Activated T-cell treated with anti-CD3 and anti-CD28 coated beads, Interleukin-2, amount 50 U/mL, for 4 hours (primary cell): ENCODE results near the gene INO80D. TPM values are rescaled to one million over a fixed set of nuclear protein-coding genes. Genes with fewer than 3 reads are reported as not detected.
"Not testable (repeated sequence)": the region's sequence is repeated elsewhere in the genome, so short reads cannot be mapped to it uniquely, and the experiment has no call there.

ENCODE experiments used
- ATAC-seq, 2 donors: fragments of 200-7000 bp; cut with Tn5 transposase; one replicate each; pipeline ENCODE4 v1.10.0; 2021
- DNase-seq: peaks from one replicate; pipeline ENCODE4 v3.0.0-alpha.2; 2020
- H3K27me3 Mint-ChIP-seq: one replicate; pipeline ENCODE4 v1.8.0; 2021; ENCODE audit warnings: low read depth, mixed read lengths
- H3K36me3 Mint-ChIP-seq: one replicate; pipeline ENCODE4 v1.8.0; 2022; ENCODE audit warnings: mixed read lengths; ENCODE audit not compliant: insufficient read depth
- H3K4me1 Mint-ChIP-seq: one replicate; pipeline ENCODE4 v1.8.0; 2021; ENCODE audit warnings: low read depth, mixed read lengths
- H3K4me3 Mint-ChIP-seq: one replicate; pipeline ENCODE4 v1.8.0; 2021; ENCODE audit warnings: mild to moderate bottlenecking, moderate library complexity, mixed read lengths
- H3K9me3 Mint-ChIP-seq: one replicate; pipeline ENCODE4 v1.8.0; 2021; ENCODE audit warnings: mixed read lengths
- total RNA-seq, 3 donors: library from RNA; stranded (reverse); gene quantifications; one replicate each; pipeline ENCODE4 v1.2.1, GENCODE V29; 2021

Gene INO80D
- total RNA-seq, 3 donors from 2014 or later: 20.6 to 22.3 (median 21.4) TPM

DNA sequence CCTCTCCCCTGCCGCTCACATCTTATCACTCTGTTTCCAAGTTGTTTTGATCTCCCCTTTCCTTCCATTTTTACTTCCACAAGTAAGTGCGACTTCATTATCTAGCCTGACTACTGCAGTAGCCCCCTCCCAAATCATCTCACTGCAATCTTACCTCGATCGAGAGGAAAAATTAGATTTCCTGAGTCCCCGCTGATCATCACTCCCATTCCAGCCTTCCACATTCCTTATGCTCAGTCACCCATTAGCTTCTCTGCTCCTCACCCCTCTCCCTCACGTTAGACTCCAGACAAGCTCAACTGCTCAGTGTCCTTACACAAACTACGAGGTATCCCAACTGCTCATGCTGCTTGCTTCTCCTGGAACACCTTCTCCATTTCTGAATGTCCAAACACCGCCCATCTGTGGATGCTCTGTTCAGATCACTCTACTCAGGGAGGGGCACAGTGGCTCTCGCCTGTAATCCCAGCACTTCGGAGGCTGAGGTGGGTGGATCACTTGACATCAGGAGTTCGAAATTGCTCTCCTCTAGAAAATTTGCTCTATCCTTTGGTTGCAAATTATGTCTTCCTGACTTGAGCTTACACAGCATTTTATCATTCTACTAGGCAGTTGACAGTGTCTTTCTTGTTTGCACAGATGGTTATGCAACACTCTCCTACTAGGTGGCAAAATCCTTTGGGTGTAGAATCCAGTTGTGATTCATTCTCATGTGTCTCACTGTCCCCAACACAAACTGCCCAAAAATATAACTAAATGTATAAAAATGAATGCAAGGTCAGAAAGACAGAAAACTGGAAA, 96.5 kb downstream of the INO80D start:
- Mint-ChIP-seq H3K9me3 (no peaks in the 10 kb centered on the region), H3K4me3 (no peak overlapping the region), H3K4me1 (no peaks in the 10 kb centered on the region), H3K36me3 (peaks cover 12% of the 10 kb centered on the region), H3K27me3 (no peaks in the 10 kb centered on the region)
- no peak for ATAC-seq
- DNase-seq: no peak

DNA sequence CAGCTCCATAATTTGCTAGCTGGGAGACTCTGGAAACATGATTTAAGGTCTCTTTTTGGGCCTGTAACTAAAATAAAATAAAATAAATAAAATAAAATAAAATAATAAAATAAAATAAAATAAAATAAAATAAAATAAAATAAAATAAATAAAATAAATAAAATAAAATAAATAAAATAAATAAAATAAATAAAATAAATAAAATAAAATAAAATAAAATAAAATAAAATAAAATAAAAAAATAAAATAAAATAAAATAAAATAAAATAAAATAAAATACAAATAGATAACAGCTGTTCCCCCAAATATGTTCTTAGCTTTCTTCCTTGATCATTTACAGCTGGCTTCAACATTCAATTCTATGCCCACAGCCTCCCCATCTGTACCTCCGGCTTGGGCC, 97.3 kb downstream of the INO80D start:
- not testable (repeated sequence) for H3K36me3 Mint-ChIP-seq, H3K9me3 Mint-ChIP-seq, ATAC-seq, H3K4me3 Mint-ChIP-seq, H3K27me3 Mint-ChIP-seq, H3K4me1 Mint-ChIP-seq, DNase-seq

DNA sequence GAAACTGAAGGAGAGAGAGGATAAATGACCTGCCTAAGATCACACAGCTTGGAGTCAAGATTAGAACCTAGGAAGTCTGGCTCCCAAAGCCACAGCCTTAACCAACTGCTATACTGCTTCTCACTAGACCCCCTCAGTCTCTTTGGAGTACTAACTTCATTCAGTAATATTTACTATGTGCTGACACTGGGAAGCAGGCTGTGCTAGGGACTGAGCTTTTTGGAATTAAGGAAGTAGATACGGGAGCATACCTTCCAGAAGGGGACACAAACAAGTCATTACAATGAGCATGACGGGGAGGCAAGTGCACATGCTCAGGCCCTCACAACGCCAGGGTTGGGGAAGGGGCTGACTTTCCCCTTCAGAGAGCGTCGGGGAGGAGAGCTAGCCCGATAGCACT, 97.7 kb downstream of the INO80D start:
- Mint-ChIP-seq H3K9me3 (no peaks in the 10 kb centered on the region), H3K4me1 (no peaks in the 10 kb centered on the region), H3K4me3 (no peak overlapping the region), H3K27me3 (no peaks in the 10 kb centered on the region), H3K36me3 (peaks cover 7% of the 10 kb centered on the region)
- DNase-seq: no peak
- no peak for ATAC-seq

DNA sequence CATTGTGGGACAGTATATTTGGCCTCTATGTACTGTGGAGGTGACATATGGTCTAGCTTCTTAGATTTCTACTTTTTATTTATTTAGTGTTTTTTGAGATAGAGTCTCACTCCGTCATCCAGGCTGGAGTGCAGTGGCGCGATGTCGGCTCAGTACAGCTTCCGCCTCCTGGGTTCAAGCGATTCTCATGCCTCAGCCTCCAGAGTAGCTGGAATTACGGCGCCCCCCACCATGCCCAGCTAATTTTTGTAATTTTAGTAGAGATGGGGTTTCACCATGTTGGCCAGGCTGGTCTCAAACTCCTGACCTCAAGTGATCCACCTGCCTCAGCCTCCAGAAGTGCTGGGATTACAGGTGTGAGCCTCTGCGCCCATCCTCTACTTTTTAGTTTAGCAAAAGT, 99.6 kb downstream of the INO80D start:
- not testable (repeated sequence) for H3K4me3 Mint-ChIP-seq, H3K36me3 Mint-ChIP-seq, H3K4me1 Mint-ChIP-seq, H3K27me3 Mint-ChIP-seq, H3K9me3 Mint-ChIP-seq, ATAC-seq, DNase-seq

DNA sequence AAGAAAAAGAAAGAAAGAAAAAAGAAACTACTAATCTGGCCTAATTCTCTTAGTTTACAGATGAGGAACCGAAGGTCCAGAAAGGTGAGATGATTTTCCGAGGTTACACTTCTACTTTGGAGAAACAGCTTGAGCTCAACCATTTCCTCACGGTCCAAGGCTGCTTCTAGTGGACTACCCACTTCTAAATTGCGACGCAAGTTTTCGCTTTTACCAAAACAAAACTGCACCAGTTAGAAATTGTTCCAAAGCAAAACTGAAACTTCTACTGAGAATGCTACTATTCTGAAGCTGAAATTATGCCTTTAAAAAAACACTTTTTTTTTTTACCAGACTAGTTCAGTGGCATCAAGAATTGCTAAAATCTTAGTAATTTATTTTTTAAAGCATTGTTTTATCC, 101.6 kb downstream of the INO80D start:
- no peak for DNase-seq
- ATAC-seq: no peak
- Mint-ChIP-seq H3K9me3 (no peaks in the 10 kb centered on the region), H3K4me3 (no peak overlapping the region), H3K27me3 (no peaks in the 10 kb centered on the region), H3K4me1 (no peaks in the 10 kb centered on the region), H3K36me3 (no peaks in the 10 kb centered on the region)

DNA sequence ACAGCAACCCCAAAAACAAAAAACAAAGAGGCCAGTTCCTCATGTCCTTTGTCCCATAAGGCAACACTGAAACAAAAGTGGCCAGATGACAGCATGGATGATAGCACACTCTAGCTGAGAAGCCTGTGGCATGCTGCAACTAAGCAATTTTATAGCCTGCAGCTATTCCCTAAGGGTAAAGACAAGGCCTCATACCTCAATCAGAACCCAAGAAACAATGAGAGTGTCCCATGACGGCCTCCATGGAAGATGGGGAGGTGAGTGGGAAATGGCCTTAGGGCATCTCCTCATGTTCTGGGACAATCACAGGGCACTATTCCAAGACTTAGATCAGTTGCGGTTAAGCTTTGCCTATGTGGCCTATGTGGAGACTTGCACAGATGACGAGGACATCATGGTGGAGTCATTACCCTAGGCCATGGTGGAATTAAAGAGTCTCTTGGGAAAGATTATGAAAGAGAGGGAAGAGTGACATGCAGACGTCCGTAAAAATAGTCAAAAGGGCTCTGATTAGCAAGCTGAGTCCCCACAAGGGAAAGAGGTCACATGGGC, 103.1 kb downstream of the INO80D start:
- Mint-ChIP-seq H3K27me3 (no peaks in the 10 kb centered on the region), H3K36me3 (no peaks in the 10 kb centered on the region), H3K4me3 (no peak overlapping the region), H3K9me3 (peaks cover 3% of the 10 kb centered on the region), H3K4me1 (no peaks in the 10 kb centered on the region)
- DNase-seq: no peak
- ATAC-seq: no peak

DNA sequence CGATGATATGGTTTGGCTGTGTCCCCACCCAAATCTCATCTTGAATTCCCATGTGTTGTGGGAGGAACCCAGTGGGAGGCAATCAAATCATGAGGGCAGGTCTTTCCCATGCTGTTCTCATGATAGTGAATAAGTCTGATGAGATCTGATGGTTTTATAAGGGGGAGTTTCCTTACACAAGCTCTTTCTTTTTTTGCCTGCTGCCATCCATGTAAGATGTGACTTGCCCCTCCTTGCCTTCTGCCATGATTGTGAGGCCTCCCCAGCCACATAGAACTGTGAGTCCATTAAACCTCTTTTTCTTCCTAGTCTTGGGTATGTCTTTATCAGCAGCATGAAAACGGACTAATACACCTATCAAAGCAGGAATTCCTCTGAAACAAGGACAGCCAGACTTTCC, 107.2 kb downstream of the INO80D start:
- not testable (repeated sequence) for ATAC-seq, DNase-seq, H3K4me3 Mint-ChIP-seq, H3K36me3 Mint-ChIP-seq, H3K9me3 Mint-ChIP-seq, H3K4me1 Mint-ChIP-seq, H3K27me3 Mint-ChIP-seq

DNA sequence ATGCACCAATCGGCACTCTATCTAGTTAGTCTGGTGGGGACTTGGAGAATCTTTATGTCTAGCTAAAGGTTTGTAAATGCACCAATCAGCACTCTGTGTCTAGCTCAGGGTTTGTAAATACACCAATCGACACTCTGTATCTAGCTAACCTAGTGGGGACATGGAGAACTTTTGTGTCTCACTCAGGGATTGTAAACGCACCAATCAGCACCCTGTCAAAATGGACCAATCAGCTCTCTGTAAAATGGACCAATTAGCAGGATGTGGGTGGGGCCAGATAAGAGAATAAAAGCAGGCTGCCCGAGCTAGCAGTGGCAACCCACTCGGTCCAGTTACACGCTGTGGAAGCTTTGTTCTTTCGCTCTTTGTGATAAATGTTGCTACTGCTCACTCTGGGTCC, 108.3 kb downstream of the INO80D start:
- not testable (repeated sequence) for DNase-seq, ATAC-seq, H3K9me3 Mint-ChIP-seq, H3K36me3 Mint-ChIP-seq, H3K4me1 Mint-ChIP-seq, H3K4me3 Mint-ChIP-seq, H3K27me3 Mint-ChIP-seq

DNA sequence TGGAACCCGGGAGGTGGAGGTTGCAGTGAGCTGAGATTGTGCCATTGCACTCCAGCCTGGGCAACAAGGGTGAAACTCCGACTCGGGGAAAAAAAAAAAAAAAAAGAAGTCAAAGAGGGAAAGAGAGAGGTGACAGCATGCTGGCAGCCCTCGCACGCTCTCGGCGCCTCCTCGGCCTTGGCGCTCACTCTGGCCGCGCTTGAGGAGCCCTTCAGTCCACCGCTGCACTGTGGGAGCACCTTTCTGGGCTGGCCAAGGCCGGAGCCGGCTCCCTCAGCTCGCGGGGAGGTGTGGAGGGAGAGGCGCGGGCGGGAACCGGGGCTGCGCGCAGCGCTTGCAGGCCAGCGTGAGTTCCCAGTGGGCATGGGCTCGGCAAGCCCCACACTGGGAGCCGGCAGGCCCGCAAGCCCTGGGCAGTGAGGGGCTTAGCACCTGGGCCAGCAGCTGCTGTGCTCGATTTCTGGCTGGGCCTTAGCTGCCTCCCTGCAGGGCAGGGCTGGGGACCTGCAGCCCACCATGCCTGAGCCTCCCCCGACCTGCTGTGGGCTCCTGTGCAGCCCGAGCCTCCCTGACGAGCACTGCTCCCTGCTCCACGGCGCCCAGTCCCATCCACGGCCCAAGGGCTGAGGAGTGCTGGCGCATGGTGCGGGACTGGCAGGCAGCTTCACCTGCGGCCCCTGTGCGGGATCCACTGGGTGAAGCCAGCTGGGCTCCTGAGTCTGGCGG, 108.9 kb downstream of the INO80D start:
- DNase-seq, H3K9me3 Mint-ChIP-seq, ATAC-seq, H3K27me3 Mint-ChIP-seq, H3K4me3 Mint-ChIP-seq, H3K36me3 Mint-ChIP-seq, H3K4me1 Mint-ChIP-seq: not testable (repeated sequence)

DNA sequence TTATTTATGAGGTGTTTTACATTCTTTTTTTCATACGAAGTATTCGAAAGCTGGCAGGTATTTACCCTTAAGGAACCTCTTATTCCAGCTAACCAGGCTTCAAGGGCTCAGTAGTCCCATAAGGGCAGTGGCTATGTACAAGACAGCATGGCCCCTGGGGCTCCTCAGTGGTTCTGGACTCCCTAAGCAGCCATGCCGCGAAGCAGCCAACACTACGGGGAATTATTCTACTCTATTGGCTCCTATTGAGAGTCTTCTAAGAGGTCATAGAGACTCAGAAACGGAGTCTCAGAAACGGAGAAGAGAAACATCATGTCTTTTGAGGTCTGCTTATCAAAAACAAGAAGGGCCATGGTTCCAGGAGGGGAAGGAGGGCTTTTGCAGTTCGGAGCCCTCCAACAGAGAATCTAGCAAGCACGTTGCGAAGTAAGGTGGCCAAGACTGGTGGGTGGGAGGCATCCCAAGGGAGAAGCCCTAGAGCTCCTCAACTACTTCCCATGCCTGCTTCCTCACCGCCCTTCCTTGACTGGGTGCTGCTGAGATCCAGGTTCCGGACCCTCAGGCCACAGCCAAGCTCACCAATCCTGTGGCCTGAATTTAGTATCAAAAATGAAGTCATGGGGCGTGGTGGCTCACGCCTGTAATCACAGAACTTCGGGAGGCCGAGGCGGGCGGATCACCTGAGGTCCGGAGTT, 109.7 kb downstream of the INO80D start:
- DNase-seq: no peak
- H3K27me3 Mint-ChIP-seq: peaks cover 2% of the 10 kb centered on the region
- no peaks in the 10 kb centered on the region for H3K4me1 Mint-ChIP-seq
- no peak for ATAC-seq
- H3K9me3 Mint-ChIP-seq: peaks cover 3% of the 10 kb centered on the region
- no peaks in the 10 kb centered on the region for H3K36me3 Mint-ChIP-seq
- no peak overlapping the region for H3K4me3 Mint-ChIP-seq

DNA sequence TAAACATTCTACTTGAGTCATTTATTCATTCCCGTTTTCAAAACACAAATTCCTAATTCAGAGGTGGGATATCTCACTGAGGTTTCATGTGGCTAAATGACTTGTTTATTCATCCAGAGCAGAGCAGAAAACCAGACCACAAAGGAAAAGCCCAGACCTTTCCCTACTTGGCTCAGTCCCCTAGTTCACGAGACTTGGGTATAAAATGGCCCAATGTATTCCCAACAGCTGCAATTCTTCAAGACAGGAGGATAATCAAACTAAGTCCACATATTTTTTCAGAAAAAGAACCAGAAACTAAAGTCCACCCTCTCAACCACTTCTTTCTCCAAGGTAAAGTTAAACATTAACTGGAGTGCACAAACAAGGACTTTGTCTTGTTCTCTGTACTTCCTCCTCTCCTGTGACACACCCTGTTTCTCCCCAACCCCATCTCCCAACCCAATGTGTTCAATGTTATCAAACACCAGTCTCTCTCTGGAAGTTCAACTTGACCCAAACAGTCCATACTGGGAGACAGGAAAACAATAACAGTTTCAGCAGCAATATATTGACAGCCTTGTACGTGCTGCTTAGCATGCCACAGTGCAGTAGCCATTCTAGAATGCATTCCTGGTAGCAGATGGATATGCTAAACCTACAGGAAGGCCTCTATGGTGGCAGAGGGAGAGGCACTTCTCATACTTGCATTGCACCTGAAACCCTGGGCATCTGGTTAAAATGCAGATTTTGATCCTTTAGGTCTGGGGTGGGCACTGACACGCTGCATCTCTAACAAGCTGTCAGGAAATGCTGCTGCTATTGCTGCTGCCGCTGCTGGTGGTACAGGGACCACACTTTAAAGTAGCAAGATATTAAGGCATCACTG, 110.7 kb downstream of the INO80D start:
- no peaks in the 10 kb centered on the region for H3K4me1 Mint-ChIP-seq
- H3K36me3 Mint-ChIP-seq: no peaks in the 10 kb centered on the region
- ATAC-seq: no peak
- peaks cover 3% of the 10 kb centered on the region for H3K9me3 Mint-ChIP-seq
- peaks cover 2% of the 10 kb centered on the region for H3K27me3 Mint-ChIP-seq
- H3K4me3 Mint-ChIP-seq: no peak overlapping the region
- no peak for DNase-seq

DNA sequence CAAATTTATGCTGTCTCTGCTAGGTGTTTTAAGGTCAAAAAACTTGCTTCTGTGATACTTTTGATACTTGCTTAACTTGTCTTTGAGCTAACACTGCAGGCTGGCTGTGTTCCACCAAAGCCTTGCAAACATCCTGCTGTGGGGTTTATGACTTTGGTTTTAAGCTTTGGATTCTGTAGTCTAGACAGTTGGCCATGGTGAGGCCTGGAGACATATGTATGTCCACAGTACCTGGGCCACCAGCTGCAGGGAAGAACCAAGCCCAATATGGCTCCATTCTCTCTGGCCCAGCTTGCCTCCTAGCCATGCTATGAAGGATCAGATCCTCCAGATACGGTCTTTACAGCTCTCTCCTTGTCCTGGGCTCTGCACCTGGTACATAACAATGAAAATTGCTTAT, 113.9 kb downstream of the INO80D start:
- DNase-seq (no peak), ATAC-seq (no peak)
- Mint-ChIP-seq H3K27me3 (peaks cover 2% of the 10 kb centered on the region), H3K4me1 (no peaks in the 10 kb centered on the region), H3K9me3 (no peaks in the 10 kb centered on the region), H3K36me3 (no peaks in the 10 kb centered on the region), H3K4me3 (no peak overlapping the region)

DNA sequence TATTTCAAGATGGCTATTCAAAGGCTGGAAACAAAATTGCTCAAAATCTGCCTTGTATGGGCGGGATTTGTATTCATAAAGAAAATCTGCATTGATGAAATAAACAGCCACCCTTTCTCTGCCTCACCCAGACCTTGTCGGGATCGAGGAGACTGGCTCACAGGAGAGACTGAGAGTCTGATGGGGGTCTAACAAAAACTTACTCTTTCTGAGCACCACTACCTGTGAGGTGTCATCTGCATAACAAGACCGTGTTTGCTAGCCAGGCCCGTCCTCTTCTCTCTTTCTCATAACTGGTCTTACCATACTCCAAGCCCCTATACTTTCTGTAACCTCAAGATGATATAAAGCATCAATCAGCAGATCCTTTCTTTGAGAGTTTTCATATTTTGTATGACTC, 115.6 kb downstream of the INO80D start:
- Mint-ChIP-seq H3K36me3 (no peaks in the 10 kb centered on the region), H3K4me1 (no peaks in the 10 kb centered on the region), H3K4me3 (no peak overlapping the region), H3K27me3 (peaks cover 2% of the 10 kb centered on the region), H3K9me3 (no peaks in the 10 kb centered on the region)
- DNase-seq (no peak), ATAC-seq (no peak)

DNA sequence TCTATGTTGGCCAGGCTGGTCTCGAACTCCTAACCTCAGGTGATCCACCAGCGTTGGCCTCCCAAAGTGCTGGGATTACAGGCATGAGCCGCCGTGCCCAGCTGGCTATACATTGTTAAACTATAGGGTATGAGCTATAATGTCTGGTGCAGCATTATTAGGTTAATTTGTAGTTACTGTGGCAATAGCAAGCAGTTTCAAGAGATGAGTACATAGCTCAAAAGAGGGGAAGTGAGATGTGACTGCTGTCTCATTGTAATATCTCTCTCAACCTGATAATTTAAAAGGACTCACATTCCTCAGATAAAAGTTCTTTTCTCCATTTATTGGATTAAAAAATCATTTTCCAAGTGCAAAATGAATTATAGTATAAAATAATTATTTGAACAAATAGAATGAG, 116.4 kb downstream of the INO80D start:
- ATAC-seq: no peak
- Mint-ChIP-seq H3K9me3 (no peaks in the 10 kb centered on the region), H3K4me1 (no peaks in the 10 kb centered on the region)

More for the DNA sequence above, 116.4 kb downstream of the INO80D start:
- no peak for DNase-seq
- H3K36me3 Mint-ChIP-seq: no peaks in the 10 kb centered on the region
- no peak overlapping the region for H3K4me3 Mint-ChIP-seq
- H3K27me3 Mint-ChIP-seq: peaks cover 2% of the 10 kb centered on the region
